Measurements from ENCODE around the gene MAP3K20.
"Not testable (repeated sequence)": the region's sequence is repeated elsewhere in the genome, so short reads cannot be mapped to it uniquely, and the experiment has no call there.

The MAP3K20 gene

GRCh38 chr2:173160618-173161017 lies 85.0 kb downstream of the MAP3K20 start:
- H3K9me3 Mint-ChIP-seq, result peaks cover 8% of the 10 kb centered on the region
- DNase-seq (ENCODE audit: low spot score), result no peak
- no peaks in the 10 kb centered on the region for H3K4me1 Mint-ChIP-seq (ENCODE audit: low read depth)
- peaks cover 3% of the 10 kb centered on the region for H3K27me3 Mint-ChIP-seq (ENCODE audit: low read depth)
- H3K27ac Mint-ChIP-seq, result no peak overlapping the region
- H3K36me3 Mint-ChIP-seq (ENCODE audit: low read depth), result no peaks in the 10 kb centered on the region
- no peak overlapping the region for H3K4me3 Mint-ChIP-seq

- DNase-seq (ENCODE audit: low spot score), result no peak
- Mint-ChIP-seq H3K27ac (no peak overlapping the region), H3K9me3 (peaks cover 8% of the 10 kb centered on the region), H3K36me3 (ENCODE audit: low read depth) (no peaks in the 10 kb centered on the region), H3K27me3 (ENCODE audit: low read depth) (peaks cover 3% of the 10 kb centered on the region), H3K4me3 (no peak overlapping the region), H3K4me1 (ENCODE audit: low read depth) (no peaks in the 10 kb centered on the region)
Measured at GRCh38 chr2:173161040-173161439, 85.4 kb downstream of the MAP3K20 start.

- peaks cover 3% of the 10 kb centered on the region for H3K27me3 Mint-ChIP-seq (ENCODE audit: low read depth)
- no peak overlapping the region for H3K4me3 Mint-ChIP-seq
- H3K9me3 Mint-ChIP-seq, result peaks cover 8% of the 10 kb centered on the region
Measured at GRCh38 chr2:173161507-173161906, 85.9 kb downstream of the MAP3K20 start.

GRCh38 chr2:173163357-173163756 lies 87.7 kb downstream of the MAP3K20 start:
- DNase-seq (ENCODE audit: low spot score); H3K27ac Mint-ChIP-seq; H3K36me3 Mint-ChIP-seq (ENCODE audit: low read depth); H3K27me3 Mint-ChIP-seq (ENCODE audit: low read depth); H3K4me3 Mint-ChIP-seq; H3K4me1 Mint-ChIP-seq (ENCODE audit: low read depth); H3K9me3 Mint-ChIP-seq: not testable (repeated sequence)

More at GRCh38 chr2:173161507-173161906, 85.9 kb downstream of the MAP3K20 start:
- no peaks in the 10 kb centered on the region for H3K36me3 Mint-ChIP-seq (ENCODE audit: low read depth)
- DNase-seq (ENCODE audit: low spot score), result no peak
- no peaks in the 10 kb centered on the region for H3K4me1 Mint-ChIP-seq (ENCODE audit: low read depth)
- no peak overlapping the region for H3K27ac Mint-ChIP-seq

- no peaks in the 10 kb centered on the region for H3K4me1 Mint-ChIP-seq (ENCODE audit: low read depth)
- peaks cover 2% of the 10 kb centered on the region for H3K27me3 Mint-ChIP-seq (ENCODE audit: low read depth)
- H3K9me3 Mint-ChIP-seq, result peaks cover 8% of the 10 kb centered on the region
- no peak overlapping the region for H3K27ac Mint-ChIP-seq
- H3K4me3 Mint-ChIP-seq, result no peak overlapping the region
- no peak for DNase-seq (ENCODE audit: low spot score)
- H3K36me3 Mint-ChIP-seq (ENCODE audit: low read depth), result no peaks in the 10 kb centered on the region
Measured at GRCh38 chr2:173164396-173164795, 88.8 kb downstream of the MAP3K20 start.

GRCh38 chr2:173165443-173166238 lies 90.0 kb downstream of the MAP3K20 start:
- no peak for DNase-seq (ENCODE audit: low spot score)
- Mint-ChIP-seq H3K27ac (no peak overlapping the region), H3K36me3 (ENCODE audit: low read depth) (no peaks in the 10 kb centered on the region), H3K9me3 (peaks cover 8% of the 10 kb centered on the region), H3K4me1 (ENCODE audit: low read depth) (no peaks in the 10 kb centered on the region), H3K4me3 (no peak overlapping the region), H3K27me3 (ENCODE audit: low read depth) (peaks cover 2% of the 10 kb centered on the region)

GRCh38 chr2:173171321-173171720 lies 95.7 kb downstream of the MAP3K20 start:
- Mint-ChIP-seq H3K9me3 (no peaks in the 10 kb centered on the region), H3K27ac (no peak overlapping the region), H3K4me1 (ENCODE audit: low read depth) (no peaks in the 10 kb centered on the region), H3K27me3 (ENCODE audit: low read depth) (peaks cover 5% of the 10 kb centered on the region), H3K4me3 (no peak overlapping the region), H3K36me3 (ENCODE audit: low read depth) (peaks cover 2% of the 10 kb centered on the region)
- no peak for DNase-seq (ENCODE audit: low spot score)

GRCh38 chr2:173171924-173172643 lies 96.4 kb downstream of the MAP3K20 start:
- Mint-ChIP-seq H3K36me3 (ENCODE audit: low read depth) (peaks cover 2% of the 10 kb centered on the region), H3K27ac (no peak overlapping the region), H3K9me3 (no peaks in the 10 kb centered on the region), H3K4me3 (no peak overlapping the region), H3K4me1 (ENCODE audit: low read depth) (no peaks in the 10 kb centered on the region), H3K27me3 (ENCODE audit: low read depth) (peaks cover 10% of the 10 kb centered on the region)
- no peak for DNase-seq (ENCODE audit: low spot score)

- DNase-seq (ENCODE audit: low spot score); H3K36me3 Mint-ChIP-seq (ENCODE audit: low read depth); H3K9me3 Mint-ChIP-seq; H3K4me1 Mint-ChIP-seq (ENCODE audit: low read depth); H3K27ac Mint-ChIP-seq; H3K4me3 Mint-ChIP-seq: not testable (repeated sequence)
- peaks cover 12% of the 10 kb centered on the region for H3K27me3 Mint-ChIP-seq (ENCODE audit: low read depth)
Measured at GRCh38 chr2:173174339-173174738, 98.7 kb downstream of the MAP3K20 start.

GRCh38 chr2:173175222-173175621 lies 99.6 kb downstream of the MAP3K20 start:
- no peak for DNase-seq (ENCODE audit: low spot score)
- Mint-ChIP-seq H3K27me3 (ENCODE audit: low read depth) (peaks cover 16% of the 10 kb centered on the region), H3K4me3 (no peak overlapping the region), H3K36me3 (ENCODE audit: low read depth) (peaks cover 2% of the 10 kb centered on the region), H3K27ac (no peak overlapping the region), H3K9me3 (no peaks in the 10 kb centered on the region), H3K4me1 (ENCODE audit: low read depth) (no peaks in the 10 kb centered on the region)

- no peaks in the 10 kb centered on the region for H3K9me3 Mint-ChIP-seq
- H3K27me3 Mint-ChIP-seq (ENCODE audit: low read depth), result peaks cover 13% of the 10 kb centered on the region
Measured at GRCh38 chr2:173181982-173182381, 106.3 kb downstream of the MAP3K20 start.

GRCh38 chr2:173184031-173185004 lies 108.7 kb downstream of the MAP3K20 start:
- no peaks in the 10 kb centered on the region for H3K9me3 Mint-ChIP-seq
- no peaks in the 10 kb centered on the region for H3K36me3 Mint-ChIP-seq (ENCODE audit: low read depth)
- no peak overlapping the region for H3K4me3 Mint-ChIP-seq
- H3K4me1 Mint-ChIP-seq (ENCODE audit: low read depth), result no peaks in the 10 kb centered on the region
- DNase-seq (ENCODE audit: low spot score), result no peak
- peaks cover 10% of the 10 kb centered on the region for H3K27me3 Mint-ChIP-seq (ENCODE audit: low read depth)
- H3K27ac Mint-ChIP-seq, result no peak overlapping the region

More at GRCh38 chr2:173181982-173182381, 106.3 kb downstream of the MAP3K20 start:
- Mint-ChIP-seq H3K4me1 (ENCODE audit: low read depth) (no peaks in the 10 kb centered on the region), H3K27ac (no peak overlapping the region), H3K4me3 (no peak overlapping the region), H3K36me3 (ENCODE audit: low read depth) (no peaks in the 10 kb centered on the region)
- no peak for DNase-seq (ENCODE audit: low spot score)

GRCh38 chr2:173185437-173185836 lies 109.8 kb downstream of the MAP3K20 start:
- Mint-ChIP-seq H3K36me3 (ENCODE audit: low read depth) (no peaks in the 10 kb centered on the region), H3K9me3 (no peaks in the 10 kb centered on the region), H3K4me1 (ENCODE audit: low read depth) (no peaks in the 10 kb centered on the region), H3K4me3 (no peak overlapping the region), H3K27ac (no peak overlapping the region), H3K27me3 (ENCODE audit: low read depth) (peaks cover 8% of the 10 kb centered on the region)
- no peak for DNase-seq (ENCODE audit: low spot score)
